ENCODE results near the gene AGPAT3. TPM values are rescaled to one million over a fixed set of nuclear protein-coding genes. Genes with fewer than 3 reads are reported as not detected.
A peak's percentile ranks its signal among the peaks of the same experiment; 100 is the strongest.

AGPAT3 gene
- total RNA-seq, 1 donor from 2014 or later, result 57.7 TPM

GRCh38 chr21:43916076-43916475, 51.1 kb downstream of the AGPAT3 start:
- ATAC-seq (ENCODE audit: low read depth) (no peak), DNase-seq (no peak)
- TF ChIP-seq, protein P1, sequence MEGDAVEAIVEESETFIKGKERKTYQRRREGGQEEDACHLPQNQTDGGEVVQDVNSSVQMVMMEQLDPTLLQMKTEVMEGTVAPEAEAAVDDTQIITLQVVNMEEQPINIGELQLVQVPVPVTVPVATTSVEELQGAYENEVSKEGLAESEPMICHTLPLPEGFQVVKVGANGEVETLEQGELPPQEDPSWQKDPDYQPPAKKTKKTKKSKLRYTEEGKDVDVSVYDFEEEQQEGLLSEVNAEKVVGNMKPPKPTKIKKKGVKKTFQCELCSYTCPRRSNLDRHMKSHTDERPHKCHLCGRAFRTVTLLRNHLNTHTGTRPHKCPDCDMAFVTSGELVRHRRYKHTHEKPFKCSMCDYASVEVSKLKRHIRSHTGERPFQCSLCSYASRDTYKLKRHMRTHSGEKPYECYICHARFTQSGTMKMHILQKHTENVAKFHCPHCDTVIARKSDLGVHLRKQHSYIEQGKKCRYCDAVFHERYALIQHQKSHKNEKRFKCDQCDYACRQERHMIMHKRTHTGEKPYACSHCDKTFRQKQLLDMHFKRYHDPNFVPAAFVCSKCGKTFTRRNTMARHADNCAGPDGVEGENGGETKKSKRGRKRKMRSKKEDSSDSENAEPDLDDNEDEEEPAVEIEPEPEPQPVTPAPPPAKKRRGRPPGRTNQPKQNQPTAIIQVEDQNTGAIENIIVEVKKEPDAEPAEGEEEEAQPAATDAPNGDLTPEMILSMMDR (IDR thresholded peaks at IDR 0.05), result no peak
- Mint-ChIP-seq H3K4me1 (peaks cover 57% of the 10 kb centered on the region), H3K27ac (no peak overlapping the region), H3K36me3 (ENCODE audit: low read depth) (peaks cover 13% of the 10 kb centered on the region), H3K4me3 (peak overlapping the region; percentile 81), H3K9me3 (peaks cover 9% of the 10 kb centered on the region), H3K27me3 (no peaks in the 10 kb centered on the region)
- intact Hi-C loops (cut with micrococcal nuclease), result loop anchor here (2.0 kb wide), 1 partner anchor 49 kb away; no protein-coding TSS in a partner anchor
- ChIA-PET CTCF (no interaction called here), POLR2A (no interaction called here)

DNA sequence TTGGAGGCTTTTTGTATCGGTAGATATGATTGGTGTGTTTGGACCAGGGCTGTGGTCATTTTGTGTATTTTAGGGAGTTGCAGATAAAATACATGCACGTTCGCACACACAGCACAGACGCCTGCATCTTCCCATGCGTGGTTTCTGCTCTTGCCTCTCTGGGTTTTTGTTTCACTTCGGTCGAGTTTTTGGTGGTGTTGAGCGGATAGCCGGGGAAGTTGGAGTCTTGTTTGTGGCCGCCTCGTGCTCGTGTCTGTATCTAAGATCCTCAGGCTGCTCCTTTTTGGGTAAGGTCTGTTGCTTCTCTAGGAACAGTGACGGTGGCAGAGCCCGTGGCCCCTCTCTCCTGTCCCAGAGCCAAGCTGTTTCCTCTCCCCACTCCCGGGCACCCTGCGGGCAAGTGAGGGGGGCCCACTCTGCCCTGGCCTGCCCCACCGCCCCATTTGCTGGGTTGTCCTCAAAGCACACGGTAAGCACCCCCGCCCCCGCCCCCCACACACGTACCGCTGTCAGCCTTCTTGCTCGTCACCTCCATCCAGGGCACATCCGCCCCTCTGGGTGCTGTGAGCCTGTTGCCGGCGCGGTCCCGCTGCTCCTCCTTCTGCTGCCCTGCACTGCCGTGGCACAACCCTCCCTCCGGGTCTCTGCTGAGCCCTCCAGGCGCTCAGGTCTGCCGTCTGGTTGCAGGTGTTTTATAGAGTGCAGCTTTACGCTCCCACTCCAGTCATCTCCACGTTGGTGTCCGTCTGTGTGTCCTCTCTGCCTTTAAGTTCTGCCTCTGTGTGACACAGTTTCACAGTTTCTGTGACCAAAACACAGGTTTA, 51.9 kb downstream of the AGPAT3 start:
- H3K27ac Mint-ChIP-seq, result peak overlapping the region; percentile 68
- H3K27me3 Mint-ChIP-seq, result no peaks in the 10 kb centered on the region
- peaks cover 9% of the 10 kb centered on the region for H3K9me3 Mint-ChIP-seq
- ChIA-PET CTCF (no interaction called here), POLR2A (no interaction called here)
- peak overlapping the region; percentile 81 for H3K4me3 Mint-ChIP-seq
- peak; percentile 64 for ATAC-seq (ENCODE audit: low read depth)
- peaks cover 11% of the 10 kb centered on the region for H3K36me3 Mint-ChIP-seq (ENCODE audit: low read depth)
- DNase-seq, result peak; percentile 37
- peaks cover 63% of the 10 kb centered on the region for H3K4me1 Mint-ChIP-seq
- intact Hi-C loops (cut with micrococcal nuclease), result loop anchor here (1.0 to 2.0 kb wide), 2 partner anchors 22 to 50 kb away; no protein-coding TSS in a partner anchor
- TF ChIP-seq, protein P1 (IDR thresholded peaks at IDR 0.05), result no peak

- ChIA-PET CTCF (interaction anchor here (0.7 to 0.8 kb wide), 2 partner anchors 14 to 48 kb away, joined by 3 to 4 read pairs; no protein-coding TSS in a partner anchor), POLR2A (no interaction called here)
- intact Hi-C loops (cut with micrococcal nuclease), result loop anchor here (1.0 to 2.0 kb wide), 2 partner anchors 22 to 51 kb away; no protein-coding TSS in a partner anchor
- ATAC-seq (ENCODE audit: low read depth), result no peak
- Mint-ChIP-seq H3K36me3 (ENCODE audit: low read depth) (peaks cover 7% of the 10 kb centered on the region), H3K4me3 (peak overlapping the region; percentile 81), H3K27ac (peak overlapping the region; percentile 37), H3K27me3 (no peaks in the 10 kb centered on the region), H3K9me3 (peaks cover under 1% of the 10 kb centered on the region), H3K4me1 (peaks cover 62% of the 10 kb centered on the region)
- TF ChIP-seq, protein P1 (IDR thresholded peaks at IDR 0.05), result no peak
- no peak for DNase-seq
Measured at GRCh38 chr21:43917515-43918384, 52.7 kb downstream of the AGPAT3 start.

DNA sequence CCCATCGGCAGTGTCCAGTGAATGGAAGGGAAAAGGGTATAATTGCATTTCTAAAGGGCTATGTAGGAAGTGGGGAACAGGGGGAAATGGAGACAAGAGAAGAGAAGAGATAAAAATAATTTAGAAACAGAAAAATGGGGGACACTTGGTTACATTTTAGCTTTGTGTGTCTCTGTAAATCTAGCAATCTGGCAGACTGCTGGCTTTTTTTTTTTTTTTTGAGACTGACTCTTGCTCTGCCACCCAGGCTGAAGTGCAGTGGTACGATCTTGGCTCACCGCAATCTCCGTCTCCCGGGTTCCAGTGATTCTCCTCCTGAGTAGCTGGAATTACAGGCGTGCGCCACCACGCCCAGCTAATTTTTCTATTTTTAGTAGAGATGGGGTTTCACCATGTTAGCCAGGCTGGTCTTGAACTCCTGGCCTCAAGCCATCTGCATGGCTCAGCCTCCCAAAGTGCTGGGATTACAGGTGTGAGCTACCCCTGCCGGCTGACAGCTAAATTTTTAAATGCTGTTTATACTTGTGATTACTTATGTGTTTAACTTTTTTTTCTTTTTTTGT, 53.4 kb downstream of the AGPAT3 start:
- no peaks in the 10 kb centered on the region for H3K9me3 Mint-ChIP-seq
- H3K36me3 Mint-ChIP-seq (ENCODE audit: low read depth), result peaks cover 6% of the 10 kb centered on the region
- POLR2A ChIA-PET, result interaction anchor here (0.6 kb wide), 1 partner anchor 55 kb away, joined by 3 read pairs; no protein-coding TSS in a partner anchor
- H3K4me1 Mint-ChIP-seq, result peaks cover 62% of the 10 kb centered on the region
- ATAC-seq (ENCODE audit: low read depth), result no peak
- CTCF ChIA-PET, result interaction anchor here (0.7 to 0.8 kb wide), 2 partner anchors 13 to 48 kb away, joined by 3 to 4 read pairs; no protein-coding TSS in a partner anchor
- H3K4me3 Mint-ChIP-seq, result no peak overlapping the region
- DNase-seq, result no peak
- no peaks in the 10 kb centered on the region for H3K27me3 Mint-ChIP-seq
- H3K27ac Mint-ChIP-seq, result no peak overlapping the region
- TF ChIP-seq, protein P1 (IDR thresholded peaks at IDR 0.05), result no peak
- intact Hi-C loops (cut with micrococcal nuclease), result no loop called here

All from activated B cell treated with CpG ODN at 0.5 μM for 24 hours (primary cell).